HAP-1 (cell line): ENCODE data around the gene NUDT14.

Experiments
- DNase-seq, 2 experiments: peaks; one replicate each; pipeline ENCODE4 v3.0.0-alpha.2; 2016 to 2020; ENCODE audit warnings: low spot score in 2 of 2
- H3K27me3 ChIP-seq: fragments of 250-450 bp; sonication (Bioruptor Pico); 2 replicates; pipeline ENCODE4 v1.5.1; 2020; ENCODE audit warnings: low read depth, mild to moderate bottlenecking, moderate library complexity
- H3K36me3 ChIP-seq: fragments of 250-450 bp; sonication (Bioruptor Pico); replicated peaks from 2 replicates; pipeline ENCODE4 v1.5.1; 2020; ENCODE audit warnings: mild to moderate bottlenecking
- H3K4me1 ChIP-seq: fragments of 250-450 bp; sonication (Bioruptor Pico); 2 replicates; pipeline ENCODE4 v1.5.1; 2020; ENCODE audit warnings: mild to moderate bottlenecking
- H3K4me3 ChIP-seq: fragments of 250-450 bp; sonication (Bioruptor Pico); 2 replicates; pipeline ENCODE4 v1.5.1; 2020; ENCODE audit warnings: mild to moderate bottlenecking, moderate library complexity
- H3K9me3 ChIP-seq: fragments of 250-450 bp; sonication (Bioruptor Pico); 2 replicates; pipeline ENCODE4 v1.5.1; 2020; ENCODE audit warnings: mild to moderate bottlenecking, moderate library complexity
- in situ Hi-C: fragments of 300-500 bp; cut with MboI; formaldehyde crosslinking; loops from 3 replicates; pipeline ENCODE4 v1.14.3; 2020; ENCODE audit warnings: low sequenced_read_pairs, inconsistent platforms, mixed read lengths

Gene NUDT14

DNA sequence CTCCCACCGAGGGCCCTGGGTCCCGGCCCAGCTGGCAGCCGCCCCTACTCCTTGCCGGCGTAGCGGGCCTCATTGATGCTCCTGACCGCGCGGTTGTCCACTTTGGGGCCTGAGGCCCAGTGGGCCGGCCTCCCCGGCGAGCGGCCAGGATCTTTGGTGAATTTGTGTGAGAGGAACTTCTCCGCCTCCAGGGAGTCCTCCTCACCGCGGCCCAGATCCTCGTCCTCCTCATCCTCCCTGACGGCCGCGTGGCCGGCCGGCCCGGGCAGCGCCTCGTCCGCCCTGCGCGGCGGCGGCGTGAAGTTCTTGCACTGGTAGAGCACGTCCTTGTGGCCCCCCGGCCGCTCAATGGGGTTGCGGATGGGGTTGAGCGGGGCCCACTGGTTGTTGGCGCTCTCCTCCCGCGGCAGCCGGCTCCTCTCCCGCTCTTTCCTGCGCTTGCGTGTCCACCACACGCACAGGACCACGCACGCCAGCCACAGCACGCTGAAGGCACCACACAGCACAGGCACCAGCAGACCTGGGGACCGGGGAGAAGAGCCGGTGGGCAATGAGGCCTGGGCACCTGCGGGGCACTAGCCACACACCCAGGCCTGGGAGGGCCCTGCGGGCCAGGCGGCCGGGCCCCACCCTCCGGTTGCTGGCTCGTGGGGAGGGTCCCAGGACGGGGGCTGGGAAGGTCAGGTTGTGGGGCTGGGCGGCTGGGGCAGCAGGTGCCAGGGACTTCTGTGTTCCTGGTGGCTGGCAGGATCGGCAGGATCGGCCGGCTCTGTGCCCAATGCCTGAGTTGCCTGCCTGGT, 38.3 kb downstream of the NUDT14 start:
- H3K27me3 ChIP-seq, result no peaks in the 10 kb centered on the region
- peaks cover 6% of the 10 kb centered on the region; the same call in 1 of the 2 replicates for H3K9me3 ChIP-seq
- no peak overlapping the region for H3K4me3 ChIP-seq
- H3K36me3 ChIP-seq, result peaks cover 53% of the 10 kb centered on the region
- peak in 1 of 2 experiments; percentile 6 for DNase-seq
- no peaks in the 10 kb centered on the region for H3K4me1 ChIP-seq
- in situ Hi-C loops, result no loop called here

DNA sequence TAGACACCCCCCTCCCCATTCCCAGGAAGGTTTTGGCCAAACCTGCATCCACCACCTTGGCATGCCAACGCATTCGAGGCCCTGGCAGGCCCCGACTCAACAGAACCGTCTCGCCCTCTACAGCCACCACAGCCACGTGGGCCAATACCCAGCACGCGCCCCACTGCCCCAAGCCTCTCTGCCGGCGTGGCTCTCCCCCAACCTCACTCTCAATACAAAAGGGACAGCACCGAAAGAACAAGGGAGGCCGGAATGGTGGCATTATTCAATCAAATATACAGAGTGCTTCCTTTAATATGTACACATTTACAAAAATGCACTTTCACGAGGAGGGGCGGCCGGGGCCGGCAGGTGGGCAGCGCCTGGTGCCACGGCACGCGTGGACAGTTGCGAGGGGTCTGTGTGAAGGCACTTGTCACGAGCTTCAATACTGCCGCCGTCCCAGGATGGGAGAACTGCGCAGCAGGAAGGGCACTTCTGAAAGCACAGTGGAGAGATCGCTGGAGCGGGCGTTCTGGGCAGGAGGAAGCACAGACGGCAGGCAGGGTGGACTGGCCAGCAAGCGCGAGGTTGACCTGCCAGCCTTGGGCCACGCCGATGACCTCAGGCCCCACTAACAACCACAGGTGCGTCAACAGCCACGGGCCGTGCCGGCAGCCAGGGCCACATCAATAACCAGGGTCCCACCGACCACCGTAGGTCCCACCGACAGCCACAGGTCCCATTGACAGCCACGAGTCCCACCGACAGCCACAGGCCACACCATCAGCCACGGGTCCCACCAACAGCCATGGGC, 39.4 kb downstream of the NUDT14 start:
- H3K4me3 ChIP-seq, result no peak overlapping the region

DNA sequence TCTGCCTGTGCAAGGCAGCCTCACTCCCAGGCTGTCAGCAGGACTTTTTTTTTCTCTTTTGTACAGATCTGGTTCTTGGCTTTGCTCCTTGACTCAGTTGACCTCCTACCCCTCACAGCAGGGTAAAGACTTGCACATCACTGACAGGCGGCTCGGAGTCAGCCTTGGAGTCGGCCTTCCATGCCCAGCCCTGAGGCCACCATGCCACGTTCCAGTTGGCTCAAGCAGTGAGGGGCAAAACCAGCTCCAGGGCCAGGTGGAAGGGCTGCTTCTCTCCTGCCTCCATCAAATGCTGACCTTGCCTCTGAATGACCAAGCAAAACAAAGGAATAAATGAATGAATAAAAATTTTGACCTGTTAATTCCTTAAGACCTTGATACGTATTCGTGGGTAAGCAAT, 40.1 kb downstream of the NUDT14 start:
- Histone ChIP-seq H3K4me3 (no peak overlapping the region), H3K4me1 (no peaks in the 10 kb centered on the region), H3K9me3 (peaks cover 6% of the 10 kb centered on the region; the same call in 1 of the 2 replicates), H3K27me3 (no peaks in the 10 kb centered on the region), H3K36me3 (peaks cover 40% of the 10 kb centered on the region)
- DNase-seq, result no peak
- in situ Hi-C loops, result no loop called here

More for the DNA sequence above, 39.4 kb downstream of the NUDT14 start:
- H3K36me3 ChIP-seq, result peaks cover 47% of the 10 kb centered on the region
- peaks cover 6% of the 10 kb centered on the region; the same call in 1 of the 2 replicates for H3K9me3 ChIP-seq
- no peaks in the 10 kb centered on the region for H3K4me1 ChIP-seq
- no peaks in the 10 kb centered on the region for H3K27me3 ChIP-seq
- peak in 1 of 2 experiments; percentile 6 for DNase-seq
- in situ Hi-C loops, result no loop called here

DNA sequence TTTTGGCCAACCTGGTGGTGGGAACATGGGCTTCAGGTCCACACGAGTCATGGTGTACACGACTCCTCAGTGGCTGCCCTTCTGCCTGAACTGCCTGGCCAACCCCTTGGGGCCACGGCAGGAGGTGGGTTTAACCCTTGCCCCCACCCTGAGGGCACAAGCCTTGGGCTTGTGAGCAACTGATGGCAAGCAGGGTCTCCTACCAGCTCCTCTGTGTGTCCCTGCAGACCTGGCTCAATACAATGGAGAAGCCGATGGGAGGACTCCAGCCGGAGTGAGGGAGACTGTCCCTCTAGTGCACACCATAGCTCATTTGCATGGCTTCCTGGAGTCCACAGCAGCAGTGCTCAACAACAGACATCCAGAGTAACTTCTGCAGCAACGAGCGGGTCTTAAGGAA, 40.5 kb downstream of the NUDT14 start:
- Histone ChIP-seq H3K9me3 (peaks cover 6% of the 10 kb centered on the region; the same call in 1 of the 2 replicates), H3K4me3 (no peak overlapping the region), H3K36me3 (peaks cover 36% of the 10 kb centered on the region), H3K4me1 (no peaks in the 10 kb centered on the region), H3K27me3 (no peaks in the 10 kb centered on the region)
- no peak for DNase-seq
- in situ Hi-C loops, result no loop called here

DNA sequence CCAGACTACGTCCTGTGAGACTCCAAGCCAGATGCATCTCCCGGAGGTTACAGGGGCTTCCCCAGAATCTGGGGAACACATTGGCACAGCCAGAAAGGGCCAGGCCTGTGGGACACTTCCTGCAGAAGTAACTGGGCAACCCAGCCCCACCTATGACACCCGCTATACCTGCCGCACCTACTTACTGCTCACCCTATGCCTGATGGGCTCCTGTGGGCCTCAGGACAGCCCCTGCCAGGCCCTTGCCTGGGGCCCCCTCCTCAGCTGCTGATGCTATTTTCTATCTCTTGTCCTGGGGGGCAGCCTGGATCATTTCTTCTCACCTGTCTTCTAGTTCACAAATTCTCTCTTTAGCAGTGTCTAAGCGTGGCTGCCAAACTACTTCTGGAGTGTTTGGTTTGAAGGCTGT, 41.3 kb downstream of the NUDT14 start:
- peaks cover 31% of the 10 kb centered on the region for H3K36me3 ChIP-seq
- DNase-seq, result no peak
- H3K4me1 ChIP-seq, result no peaks in the 10 kb centered on the region
- no peaks in the 10 kb centered on the region for H3K27me3 ChIP-seq
- H3K4me3 ChIP-seq, result no peak overlapping the region
- in situ Hi-C loops, result no loop called here
- H3K9me3 ChIP-seq, result peaks cover 6% of the 10 kb centered on the region; the same call in 1 of the 2 replicates

DNA sequence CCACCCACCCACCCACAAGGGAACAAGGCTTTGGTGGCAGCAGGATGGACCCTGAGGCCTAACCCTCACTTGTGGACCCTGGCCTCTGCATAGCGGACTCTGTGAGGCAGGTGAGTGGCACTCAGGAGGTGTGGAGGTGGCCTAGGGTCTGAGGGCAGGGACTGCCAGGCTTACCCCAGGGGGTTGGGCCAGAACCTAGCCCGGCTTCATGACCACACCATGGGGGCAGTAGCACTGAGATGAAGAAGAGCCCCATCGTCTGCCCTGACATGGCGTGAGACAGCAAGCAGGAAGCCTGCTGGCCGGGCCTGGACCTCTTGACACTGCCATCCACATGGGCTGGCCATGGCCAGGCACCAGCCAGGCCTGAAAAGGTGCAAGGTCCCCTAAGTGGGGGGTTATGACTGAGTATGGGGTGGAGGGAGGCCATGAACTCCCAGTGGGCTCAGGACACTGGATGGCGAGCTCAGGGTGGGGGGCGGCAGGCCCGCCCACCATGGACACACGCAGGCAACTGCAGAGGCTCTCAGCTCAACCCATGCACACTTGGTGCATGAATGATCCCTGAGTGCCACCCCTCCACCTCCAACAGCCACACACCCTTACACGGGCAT, 41.8 kb downstream of the NUDT14 start:
- H3K27me3 ChIP-seq, result no peaks in the 10 kb centered on the region
- peaks cover 6% of the 10 kb centered on the region; the same call in 1 of the 2 replicates for H3K9me3 ChIP-seq
- no peak for DNase-seq
- H3K4me1 ChIP-seq, result no peaks in the 10 kb centered on the region
- in situ Hi-C loops, result no loop called here
- peaks cover 26% of the 10 kb centered on the region for H3K36me3 ChIP-seq
- no peak overlapping the region for H3K4me3 ChIP-seq

DNA sequence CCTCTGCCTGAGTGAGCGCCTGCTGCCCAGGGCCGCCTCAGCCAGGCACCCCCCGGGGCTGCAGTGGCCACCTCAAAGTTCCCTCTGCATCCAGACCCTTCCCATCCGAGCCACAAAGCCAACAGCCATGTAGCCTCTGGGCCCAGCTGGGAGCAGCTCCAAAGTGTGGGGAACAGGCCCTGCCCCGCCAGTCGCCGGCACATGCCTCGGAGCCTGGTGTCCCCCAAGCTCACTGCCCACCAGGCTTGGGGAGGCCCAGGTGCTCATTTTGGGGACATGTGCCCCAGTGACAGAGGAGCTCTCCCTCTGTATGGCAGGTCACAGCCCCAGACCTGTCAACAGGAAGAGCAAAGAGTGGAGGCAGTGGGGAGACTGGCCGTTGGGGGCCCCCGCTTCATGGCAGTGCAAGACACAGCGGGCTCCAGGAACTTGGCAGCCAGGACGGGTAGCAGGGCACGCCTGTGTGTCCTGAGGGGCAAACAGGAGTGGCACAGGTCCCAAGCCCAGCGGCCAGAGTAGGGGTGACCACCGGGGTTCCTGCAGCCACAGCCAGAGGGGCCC, 42.5 kb downstream of the NUDT14 start:
- Histone ChIP-seq H3K9me3 (peaks cover 6% of the 10 kb centered on the region; the same call in 1 of the 2 replicates), H3K4me1 (no peaks in the 10 kb centered on the region), H3K4me3 (no peak overlapping the region), H3K27me3 (no peaks in the 10 kb centered on the region), H3K36me3 (peaks cover 22% of the 10 kb centered on the region)
- in situ Hi-C loops, result no loop called here
- DNase-seq, result no peak

DNA sequence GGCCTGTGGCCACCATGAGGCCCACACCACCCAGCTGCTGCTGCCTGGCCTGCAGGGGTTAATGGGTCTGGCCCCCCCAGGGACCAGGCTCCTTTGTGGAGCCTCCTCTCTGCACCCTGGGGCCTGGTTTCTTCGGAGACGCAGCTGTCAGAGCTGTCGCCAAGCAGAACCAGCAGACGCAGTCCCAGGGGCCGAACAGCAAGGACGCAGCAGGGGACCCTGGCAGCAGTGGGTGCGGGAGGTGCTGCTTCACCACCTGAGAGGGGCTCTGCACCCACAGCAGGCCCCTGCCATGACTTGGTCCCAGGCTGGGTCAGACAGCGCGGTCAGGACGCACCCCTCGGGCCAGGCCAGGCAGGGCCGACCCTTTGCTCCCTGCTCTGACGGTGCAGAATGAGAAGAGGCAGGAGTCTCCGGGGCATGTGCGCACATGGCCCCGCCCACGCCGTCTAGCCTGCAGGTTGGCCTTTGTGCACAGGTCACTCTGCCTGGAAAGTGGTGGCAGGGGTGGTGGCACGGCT, 43.0 kb downstream of the NUDT14 start:
- in situ Hi-C loops, result no loop called here
- no peak for DNase-seq
- Histone ChIP-seq H3K27me3 (no peaks in the 10 kb centered on the region), H3K36me3 (peaks cover 17% of the 10 kb centered on the region), H3K4me3 (no peak overlapping the region), H3K9me3 (peaks cover 6% of the 10 kb centered on the region; the same call in 1 of the 2 replicates), H3K4me1 (no peaks in the 10 kb centered on the region)

DNA sequence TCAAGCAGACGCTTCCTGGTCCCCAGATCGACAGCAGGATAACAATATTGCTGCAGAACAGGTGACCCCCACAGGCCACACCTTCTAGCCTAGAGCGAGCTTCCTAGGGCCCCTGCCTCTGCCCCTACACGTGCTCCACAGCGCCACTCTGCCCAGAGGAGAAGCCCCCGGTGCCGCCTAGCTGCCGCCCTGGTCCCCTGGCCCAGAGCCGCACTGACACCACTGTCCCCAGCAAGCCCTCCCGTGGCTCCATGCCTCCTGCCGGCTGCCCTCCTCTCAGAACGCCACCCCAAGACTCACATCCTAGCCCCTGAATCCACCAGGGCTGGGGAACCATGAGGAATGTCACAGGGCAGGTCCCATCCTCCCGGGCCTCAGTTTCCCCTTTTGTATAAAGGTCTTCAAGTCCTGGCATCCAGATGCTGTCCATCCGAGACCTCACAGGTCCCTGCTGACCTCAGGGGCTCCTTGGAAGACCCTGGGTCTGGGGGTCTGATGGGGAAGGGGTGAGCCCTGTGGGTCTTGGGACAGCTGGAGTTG, 43.6 kb downstream of the NUDT14 start:
- peaks cover 6% of the 10 kb centered on the region; the same call in 1 of the 2 replicates for H3K9me3 ChIP-seq
- peaks cover 13% of the 10 kb centered on the region for H3K36me3 ChIP-seq
- no peak for DNase-seq
- no peak overlapping the region for H3K4me3 ChIP-seq
- in situ Hi-C loops, result no loop called here
- H3K27me3 ChIP-seq, result no peaks in the 10 kb centered on the region
- H3K4me1 ChIP-seq, result no peaks in the 10 kb centered on the region

DNA sequence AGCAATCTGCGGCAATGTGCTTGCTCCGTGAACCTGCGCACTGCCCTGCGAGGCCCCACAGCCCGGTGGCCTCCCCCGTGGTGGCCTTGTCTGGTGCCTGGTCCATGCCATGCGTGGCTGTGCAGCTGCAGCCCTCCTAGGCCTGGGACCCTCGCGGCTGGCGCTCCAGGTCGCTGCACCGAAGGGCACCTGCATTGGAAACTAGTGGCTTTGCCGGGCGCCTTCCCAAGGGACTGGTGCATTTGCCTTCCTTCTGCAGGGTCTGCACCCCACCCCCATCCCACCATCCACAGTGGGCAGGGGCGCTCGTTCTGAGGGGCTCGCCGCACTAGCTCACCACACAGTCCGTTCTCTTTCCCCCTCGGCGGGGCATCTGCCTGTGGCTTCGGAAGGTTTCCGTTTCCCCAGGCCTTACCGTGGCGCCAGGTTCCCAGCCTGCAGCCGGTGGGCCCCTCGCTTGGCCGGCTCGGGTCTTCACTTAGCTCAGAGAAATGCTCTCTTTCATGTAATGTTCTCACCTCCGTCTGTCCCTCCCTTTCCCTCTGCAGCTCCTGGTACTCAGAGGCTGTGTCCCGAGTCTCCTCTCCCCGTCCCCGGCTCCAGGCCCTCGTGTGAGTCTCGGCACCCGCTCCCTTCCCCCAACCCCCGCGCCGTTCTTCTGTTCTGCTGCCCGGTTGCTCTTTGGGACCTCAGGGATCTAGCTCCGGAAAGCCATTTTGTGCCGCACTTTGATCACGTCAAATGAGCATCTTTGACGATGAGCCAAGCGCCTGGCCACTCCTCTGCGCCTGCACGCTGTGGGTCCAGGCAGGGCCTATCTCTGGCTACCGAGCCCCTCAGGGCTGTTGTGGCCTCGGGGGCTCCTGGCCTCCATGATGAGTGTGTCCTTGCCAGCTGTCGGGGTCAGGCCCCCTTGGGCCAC, 44.5 kb downstream of the NUDT14 start:
- H3K4me1 ChIP-seq, result no peaks in the 10 kb centered on the region
- no peaks in the 10 kb centered on the region for H3K27me3 ChIP-seq
- H3K4me3 ChIP-seq, result no peak overlapping the region
- peaks cover 4% of the 10 kb centered on the region for H3K36me3 ChIP-seq
- in situ Hi-C loops, result no loop called here
- peaks cover 9% of the 10 kb centered on the region for H3K9me3 ChIP-seq
- no peak for DNase-seq

DNA sequence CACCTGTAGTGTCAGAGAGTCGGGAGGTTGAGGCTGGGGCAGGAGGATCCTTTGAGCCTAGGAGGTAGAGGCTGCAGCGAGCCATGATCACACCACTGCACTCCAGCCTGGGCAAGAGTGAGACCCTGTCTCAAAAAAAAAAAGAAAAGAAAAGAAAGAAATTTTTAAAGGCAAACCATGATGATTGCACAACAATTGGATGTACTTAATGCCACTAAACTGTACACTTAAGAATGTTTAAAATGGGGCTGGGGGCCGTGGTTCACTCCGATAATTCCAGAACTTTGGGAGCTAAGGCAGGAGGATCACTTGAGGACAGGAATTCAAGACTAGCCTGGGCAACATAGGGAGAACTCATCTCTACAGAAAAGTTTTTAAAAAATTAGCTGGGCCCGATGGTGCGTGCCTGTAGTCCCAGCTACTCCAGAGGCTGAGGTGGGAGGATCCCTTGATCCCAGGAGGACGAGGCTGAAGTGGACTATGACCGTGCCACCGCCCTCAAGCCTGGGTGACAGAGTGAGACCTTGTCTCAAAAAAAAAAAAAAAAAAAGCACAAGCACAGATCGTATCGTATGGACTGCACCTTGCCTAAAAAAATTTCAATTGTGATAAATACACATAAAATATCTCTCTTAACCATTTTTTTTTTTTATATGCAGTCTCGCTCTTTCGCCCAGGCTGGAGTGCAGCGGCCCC, 45.3 kb downstream of the NUDT14 start:
- H3K27me3 ChIP-seq, result no peaks in the 10 kb centered on the region
- in situ Hi-C loops, result no loop called here
- DNase-seq, result no peak
- H3K9me3 ChIP-seq, result peaks cover 11% of the 10 kb centered on the region
- no peak overlapping the region for H3K4me3 ChIP-seq
- H3K36me3 ChIP-seq, result peaks cover 3% of the 10 kb centered on the region; the same call in 1 of the 2 replicates
- H3K4me1 ChIP-seq, result no peaks in the 10 kb centered on the region
